Adipocyte (in vitro differentiated cells): ENCODE results near the gene RABGAP1.
"Not testable (repeated sequence)": the region's sequence is repeated elsewhere in the genome, so short reads cannot be mapped to it uniquely, and the experiment has no call there.

Source experiments
- DNase-seq: peaks from one replicate; pipeline ENCODE4 v3.0.0-alpha.2; 2015; ENCODE audit warnings: low read depth
- H3K27me3 ChIP-seq: replicated peaks from 2 replicates; pipeline ENCODE4 v1.7.0; 2013; ENCODE audit warnings: mild to moderate bottlenecking, low read length, moderate library complexity; ENCODE audit not compliant: control insufficient read depth, insufficient read depth
- H3K36me3 ChIP-seq: 2 replicates; pipeline ENCODE4 v1.7.0; 2013; ENCODE audit warnings: low read length, mild to moderate bottlenecking, moderate library complexity; ENCODE audit not compliant: control insufficient read depth, insufficient read depth, severe bottlenecking
- H3K4me1 ChIP-seq: 2 replicates; pipeline ENCODE4 v1.7.0; 2013; ENCODE audit warnings: mild to moderate bottlenecking, low read length, moderate library complexity; ENCODE audit not compliant: control insufficient read depth, insufficient read depth
- H3K4me3 ChIP-seq: 2 replicates; pipeline ENCODE4 v1.7.0; 2013; ENCODE audit warnings: mild to moderate bottlenecking, low read length, moderate library complexity
- H3K9ac ChIP-seq: 2 replicates; pipeline ENCODE4 v1.7.0; 2013; ENCODE audit warnings: mild to moderate bottlenecking, low read length, moderate library complexity
- H3K9me3 ChIP-seq: 2 replicates; pipeline ENCODE4 v1.7.0; 2013; ENCODE audit warnings: mild to moderate bottlenecking, low read length, moderate library complexity; ENCODE audit not compliant: control insufficient read depth

RABGAP1 gene

GRCh38 chr9:122940749-122941581 lies at the start of gene RABGAP1:
TSS of gene RABGAP1 (plus strand) at chr9:122941020. CDS start at chr9:122957060, 16,040 bp downstream.
- Histone ChIP-seq H3K9ac (peak within 1 kb of the TSS; percentile 92), H3K9me3 (no peaks in the 10 kb centered on the region), H3K4me1 (peaks cover 16% of the 10 kb centered on the region), H3K36me3 (peaks cover 27% of the 10 kb centered on the region), H3K4me3 (peak within 1 kb of the TSS; percentile 94), H3K27me3 (no peaks in the 10 kb centered on the region)
- DNase-seq: peak; percentile 99

- H3K4me1 ChIP-seq: peaks cover 34% of the 10 kb centered on the region
- no peak overlapping the region for H3K4me3 ChIP-seq
- peaks cover 44% of the 10 kb centered on the region for H3K36me3 ChIP-seq
Measured at GRCh38 chr9:122897969-122898368, 42.9 kb upstream of the RABGAP1 start.

GRCh38 chr9:122900791-122901190 lies 40.0 kb upstream of the RABGAP1 start:
- Histone ChIP-seq H3K4me1 (peaks cover 45% of the 10 kb centered on the region), H3K27me3 (no peaks in the 10 kb centered on the region), H3K4me3 (peak overlapping the region; percentile 69), H3K9me3 (no peaks in the 10 kb centered on the region), H3K9ac (peak overlapping the region; percentile 70), H3K36me3 (peaks cover 18% of the 10 kb centered on the region)
- peak; percentile 39 for DNase-seq

More at GRCh38 chr9:122897969-122898368, 42.9 kb upstream of the RABGAP1 start:
- Histone ChIP-seq H3K9ac (no peak overlapping the region), H3K27me3 (no peaks in the 10 kb centered on the region), H3K9me3 (no peaks in the 10 kb centered on the region)
- DNase-seq: peak; percentile 11

- Histone ChIP-seq H3K36me3 (peaks cover 9% of the 10 kb centered on the region), H3K27me3 (no peaks in the 10 kb centered on the region), H3K9me3 (no peaks in the 10 kb centered on the region), H3K4me3 (peak overlapping the region; percentile 99), H3K9ac (peak overlapping the region; percentile 99), H3K4me1 (peaks cover 35% of the 10 kb centered on the region)
- peak; percentile 65 for DNase-seq
Measured at GRCh38 chr9:122904466-122904822, 36.4 kb upstream of the RABGAP1 start.

- Histone ChIP-seq H3K4me1 (peaks cover 29% of the 10 kb centered on the region), H3K27me3 (no peaks in the 10 kb centered on the region), H3K9me3 (no peaks in the 10 kb centered on the region), H3K4me3 (peak within 1 kb of the TSS; percentile 99), H3K36me3 (peaks cover 15% of the 10 kb centered on the region), H3K9ac (peak within 1 kb of the TSS; percentile 99)
- DNase-seq: peak; percentile 100
Measured at GRCh38 chr9:122904823-122905710, 35.8 kb upstream of the RABGAP1 start, which contains the start of gene RC3H2. TSS of gene RC3H2 (minus strand) at chr9:122905359. CDS start at chr9:122897509, 7,850 bp downstream.

GRCh38 chr9:122906122-122906521 lies 34.7 kb upstream of the RABGAP1 start:
- not testable (repeated sequence) for H3K9ac ChIP-seq, H3K9me3 ChIP-seq, H3K27me3 ChIP-seq, DNase-seq, H3K4me3 ChIP-seq
- Histone ChIP-seq H3K36me3 (peaks cover 25% of the 10 kb centered on the region), H3K4me1 (peaks cover 20% of the 10 kb centered on the region)

- H3K36me3 ChIP-seq: peaks cover 34% of the 10 kb centered on the region
- peak overlapping the region; percentile 100 for H3K4me3 ChIP-seq
- peaks cover 11% of the 10 kb centered on the region for H3K4me1 ChIP-seq
- H3K9ac ChIP-seq: peak overlapping the region; percentile 99
- no peak for DNase-seq
- H3K27me3 ChIP-seq: no peaks in the 10 kb centered on the region
- H3K9me3 ChIP-seq: no peaks in the 10 kb centered on the region
Measured at GRCh38 chr9:122912671-122912963, 28.2 kb upstream of the RABGAP1 start.

- DNase-seq: peak; percentile 89
- Histone ChIP-seq H3K9ac (peak within 1 kb of the TSS; percentile 99), H3K9me3 (no peaks in the 10 kb centered on the region)
Measured at GRCh38 chr9:122912964-122913673, 27.7 kb upstream of the RABGAP1 start, which contains the start of gene ZBTB6. TSS of gene ZBTB6 (minus strand) at chr9:122913323. CDS start at chr9:122912072, 1,251 bp downstream.

GRCh38 chr9:122918310-122918709 lies 22.5 kb upstream of the RABGAP1 start:
- Histone ChIP-seq H3K36me3 (peaks cover 12% of the 10 kb centered on the region), H3K9ac (no peak overlapping the region), H3K4me3 (no peak overlapping the region), H3K9me3 (no peaks in the 10 kb centered on the region), H3K27me3 (no peaks in the 10 kb centered on the region), H3K4me1 (no peaks in the 10 kb centered on the region)
- no peak for DNase-seq

More at GRCh38 chr9:122912964-122913673, 27.7 kb upstream of the RABGAP1 start, which contains the start of gene ZBTB6:
- Histone ChIP-seq H3K36me3 (peaks cover 34% of the 10 kb centered on the region), H3K4me3 (peak within 1 kb of the TSS; percentile 100), H3K4me1 (peaks cover 11% of the 10 kb centered on the region), H3K27me3 (no peaks in the 10 kb centered on the region)

GRCh38 chr9:122922713-122923112 lies 18.1 kb upstream of the RABGAP1 start:
- Histone ChIP-seq H3K4me1 (no peaks in the 10 kb centered on the region), H3K9me3 (no peaks in the 10 kb centered on the region), H3K36me3 (peaks cover 12% of the 10 kb centered on the region), H3K4me3 (no peak overlapping the region), H3K27me3 (no peaks in the 10 kb centered on the region), H3K9ac (no peak overlapping the region)
- DNase-seq: no peak
